Measurements from ENCODE around the gene PPFIBP1. TPM values are rescaled to one million over a fixed set of nuclear protein-coding genes. Genes with fewer than 3 reads are reported as not detected.

PPFIBP1 gene
- total RNA-seq, 2 donors from 2014 or later = 65.2 to 66.0 TPM

DNA sequence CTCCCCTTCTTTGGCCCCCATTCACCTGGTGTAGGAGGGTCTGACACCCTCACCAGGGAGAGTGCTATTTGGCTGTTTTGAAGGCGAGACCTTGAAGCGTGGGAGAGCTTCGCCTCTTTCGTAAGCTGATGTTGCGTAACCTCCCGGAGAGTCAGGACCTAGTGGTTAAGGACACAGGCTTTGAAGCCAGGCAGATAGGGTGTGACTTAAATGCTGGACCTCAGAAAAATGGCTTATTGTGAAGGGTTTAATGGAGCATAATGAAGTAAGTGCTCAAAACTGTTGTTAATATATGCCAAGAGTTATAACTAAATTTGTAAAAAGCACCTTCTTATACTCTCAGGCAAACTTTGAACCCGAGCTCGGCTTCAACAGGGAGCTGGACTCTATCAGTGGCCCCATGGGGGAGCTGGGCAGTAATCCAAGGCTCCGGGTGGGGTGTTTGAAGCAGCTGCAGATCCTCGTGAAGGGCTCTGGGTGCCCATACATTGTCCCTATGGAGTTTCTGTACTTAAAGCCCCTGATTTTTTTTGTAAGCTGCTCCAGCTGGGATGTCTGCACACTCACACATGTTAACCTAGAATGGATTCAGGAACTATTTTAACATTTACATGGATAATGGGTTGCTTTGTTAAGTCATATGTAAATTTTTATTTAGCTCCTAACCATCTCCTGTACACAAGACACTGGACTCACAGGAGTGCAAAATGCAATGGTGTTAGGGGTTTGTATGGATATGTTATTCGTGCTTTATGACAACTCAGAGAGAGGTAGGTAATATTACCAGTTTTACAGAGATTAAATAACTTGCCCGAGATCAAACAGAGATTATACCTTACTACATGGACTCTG lies 26.0 kb downstream of the PPFIBP1 start:
- no peaks in the 10 kb centered on the region for H3K27me3 ChIP-seq
- H3K4me1 ChIP-seq = peaks cover 0 to 98% of the 10 kb centered on the region in 2 donors
- TF ChIP-seq, protein P1, sequence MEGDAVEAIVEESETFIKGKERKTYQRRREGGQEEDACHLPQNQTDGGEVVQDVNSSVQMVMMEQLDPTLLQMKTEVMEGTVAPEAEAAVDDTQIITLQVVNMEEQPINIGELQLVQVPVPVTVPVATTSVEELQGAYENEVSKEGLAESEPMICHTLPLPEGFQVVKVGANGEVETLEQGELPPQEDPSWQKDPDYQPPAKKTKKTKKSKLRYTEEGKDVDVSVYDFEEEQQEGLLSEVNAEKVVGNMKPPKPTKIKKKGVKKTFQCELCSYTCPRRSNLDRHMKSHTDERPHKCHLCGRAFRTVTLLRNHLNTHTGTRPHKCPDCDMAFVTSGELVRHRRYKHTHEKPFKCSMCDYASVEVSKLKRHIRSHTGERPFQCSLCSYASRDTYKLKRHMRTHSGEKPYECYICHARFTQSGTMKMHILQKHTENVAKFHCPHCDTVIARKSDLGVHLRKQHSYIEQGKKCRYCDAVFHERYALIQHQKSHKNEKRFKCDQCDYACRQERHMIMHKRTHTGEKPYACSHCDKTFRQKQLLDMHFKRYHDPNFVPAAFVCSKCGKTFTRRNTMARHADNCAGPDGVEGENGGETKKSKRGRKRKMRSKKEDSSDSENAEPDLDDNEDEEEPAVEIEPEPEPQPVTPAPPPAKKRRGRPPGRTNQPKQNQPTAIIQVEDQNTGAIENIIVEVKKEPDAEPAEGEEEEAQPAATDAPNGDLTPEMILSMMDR (IDR thresholded peaks at IDR 0.05) = no peak
- H3K36me3 ChIP-seq = no peaks in the 10 kb centered on the region
- peak; percentile 96 for DNase-seq (ENCODE audit: low spot score)
- no peaks in the 10 kb centered on the region for H3K9me3 ChIP-seq
- H3K27ac ChIP-seq = peak overlapping the region; percentile 80 to 89
- peak overlapping the region in 1 of 2 donors; percentile 24 for H3K4me3 ChIP-seq

DNA sequence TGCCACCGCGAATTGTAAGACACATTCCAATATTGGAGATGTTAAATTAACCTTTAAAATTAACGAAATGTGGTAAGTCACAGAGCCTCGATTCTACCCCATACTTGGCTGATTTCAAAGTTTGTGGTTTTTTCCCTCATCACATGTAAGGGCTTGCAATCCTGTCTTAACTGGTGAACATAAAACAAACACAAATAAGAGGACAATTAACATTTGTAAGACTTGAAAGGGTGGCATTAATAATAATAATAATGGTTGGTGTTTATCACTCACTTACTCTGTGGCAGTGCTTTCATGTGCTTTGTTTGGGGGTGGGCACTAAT lies 26.6 kb downstream of the PPFIBP1 start:
- H3K9me3 ChIP-seq = no peaks in the 10 kb centered on the region
- TF ChIP-seq, protein P1 (IDR thresholded peaks at IDR 0.05) = no peak
- H3K4me3 ChIP-seq = no peak overlapping the region
- DNase-seq (ENCODE audit: low spot score) = no peak
- H3K27me3 ChIP-seq = no peaks in the 10 kb centered on the region
- no peaks in the 10 kb centered on the region for H3K36me3 ChIP-seq
- H3K27ac ChIP-seq = peak overlapping the region; percentile 80 to 89
- H3K4me1 ChIP-seq = peaks cover 0 to 98% of the 10 kb centered on the region in 2 donors

DNA sequence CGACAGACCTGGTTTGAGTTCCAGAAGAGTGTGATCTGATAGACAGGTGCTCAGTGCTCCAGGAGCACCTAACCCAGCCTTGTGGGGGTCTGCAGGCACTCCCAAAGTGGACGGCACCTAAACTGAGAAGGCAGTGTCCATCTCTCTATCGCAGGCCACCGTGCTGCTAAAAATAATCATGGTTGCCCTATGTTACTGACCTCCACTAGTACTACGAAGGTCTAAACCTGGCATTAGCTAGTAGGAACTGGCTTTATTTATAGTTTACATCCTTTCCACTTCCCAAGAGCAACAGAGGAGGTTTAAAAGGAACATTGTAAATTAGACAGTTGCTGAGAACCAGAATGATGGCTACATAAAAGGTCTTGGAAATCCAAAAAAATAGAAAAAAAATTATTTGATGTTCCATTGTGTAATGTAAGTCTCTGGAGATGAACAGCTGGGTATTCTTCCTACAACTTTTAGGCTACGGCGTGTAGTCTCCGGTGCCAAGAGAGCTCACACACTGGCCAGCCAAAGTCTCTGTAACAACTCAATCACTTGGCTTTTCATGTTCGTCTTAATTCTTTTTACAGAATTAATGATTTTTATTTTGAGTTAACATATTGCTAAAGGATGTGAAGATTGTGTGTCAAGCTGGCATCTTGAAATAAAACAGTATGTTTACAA lies 27.3 kb downstream of the PPFIBP1 start:
- Histone ChIP-seq H3K4me3 (no peak overlapping the region), H3K27me3 (no peaks in the 10 kb centered on the region), H3K4me1 (peaks cover 0 to 98% of the 10 kb centered on the region in 2 donors), H3K36me3 (no peaks in the 10 kb centered on the region), H3K27ac (peak overlapping the region; percentile 80 to 89), H3K9me3 (no peaks in the 10 kb centered on the region)
- no peak for DNase-seq (ENCODE audit: low spot score)
- TF ChIP-seq, protein P1 (IDR thresholded peaks at IDR 0.05) = no peak

DNA sequence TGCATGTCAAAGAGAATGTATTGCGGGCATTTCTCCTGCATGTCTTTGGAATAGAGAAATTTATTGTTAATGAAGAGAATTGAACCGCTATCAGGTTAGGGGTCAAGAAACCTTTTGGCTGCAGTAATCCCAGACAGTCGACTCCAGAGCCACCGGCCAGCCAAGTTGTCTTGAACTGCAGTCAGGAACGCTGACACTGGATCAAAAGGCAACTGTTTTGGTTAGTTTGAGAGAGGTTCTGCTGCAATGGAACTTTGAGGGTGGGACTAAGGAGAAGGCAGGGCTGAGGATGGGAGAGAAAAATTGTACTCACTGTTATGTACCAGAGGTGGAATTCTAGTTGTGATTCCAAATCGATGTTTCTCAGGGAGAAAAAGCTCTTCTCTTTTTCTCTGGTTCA lies 28.2 kb downstream of the PPFIBP1 start:
- Histone ChIP-seq H3K36me3 (no peaks in the 10 kb centered on the region), H3K4me3 (no peak overlapping the region), H3K4me1 (peaks cover 0 to 100% of the 10 kb centered on the region in 2 donors), H3K27me3 (no peaks in the 10 kb centered on the region), H3K27ac (peak overlapping the region; percentile 80 to 89), H3K9me3 (no peaks in the 10 kb centered on the region)
- DNase-seq (ENCODE audit: low spot score) = no peak
- TF ChIP-seq, protein P1 (IDR thresholded peaks at IDR 0.05) = no peak

DNA sequence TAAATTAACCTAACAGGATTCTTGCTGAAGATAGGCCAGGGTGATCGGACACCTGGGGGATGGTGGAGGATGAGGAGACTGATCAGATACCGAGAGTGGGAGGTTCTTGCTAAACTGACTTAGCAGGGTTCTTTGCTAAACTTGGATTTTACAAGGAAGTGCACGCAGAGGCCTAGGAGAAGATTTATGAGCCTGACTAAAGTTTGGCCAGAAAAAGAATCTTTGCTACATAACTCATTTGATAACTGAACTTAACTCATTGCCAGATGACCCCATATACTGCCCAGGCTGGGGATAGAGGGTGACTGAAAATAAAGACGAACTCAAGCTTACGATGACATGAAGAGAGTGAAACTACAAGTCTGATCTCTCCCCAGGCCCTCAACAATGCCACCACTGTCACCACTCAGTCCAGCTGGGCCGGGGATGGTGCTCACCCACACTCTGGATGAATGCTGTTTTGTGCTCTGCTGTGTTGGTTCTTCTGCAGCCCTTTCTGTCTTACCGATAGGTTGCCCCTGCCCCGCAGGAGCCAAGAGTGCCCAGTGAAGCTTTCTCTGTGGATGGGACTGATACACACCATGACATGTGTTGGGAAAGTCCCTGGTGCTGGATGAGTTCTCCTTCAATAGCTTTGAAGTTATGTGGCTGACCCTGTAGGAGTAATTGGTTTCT lies 29.0 kb downstream of the PPFIBP1 start:
- Histone ChIP-seq H3K4me1 (peaks cover 0 to 98% of the 10 kb centered on the region in 2 donors), H3K4me3 (no peak overlapping the region), H3K36me3 (no peaks in the 10 kb centered on the region), H3K27ac (peak overlapping the region; percentile 80 to 89), H3K9me3 (no peaks in the 10 kb centered on the region), H3K27me3 (no peaks in the 10 kb centered on the region)
- DNase-seq (ENCODE audit: low spot score) = no peak
- TF ChIP-seq, protein P1 (IDR thresholded peaks at IDR 0.05) = no peak
